NT2/D1 (cell line): Measurements from ENCODE around the gene APPL2.

Source experiments
- SUZ12 ChIP-seq: IDR thresholded peaks from 2 replicates; pipeline ENCODE4 v1.6.1; 2011; ENCODE audit not compliant: insufficient read length, insufficient read depth; ENCODE audit errors: extremely low read depth
- YY1 ChIP-seq: IDR thresholded peaks from 2 replicates; pipeline ENCODE4 v1.6.1; 2011; ENCODE audit not compliant: insufficient read length, insufficient read depth
- ZNF274 ChIP-seq: IDR thresholded peaks from 2 replicates; pipeline ENCODE4 v1.6.1; 2011; ENCODE audit warnings: mild to moderate bottlenecking, low read depth, low read length

GRCh38 chr12:105231396-105231795 is 4.6 kb downstream of the APPL2 start:
- TF ChIP-seq SUZ12 (no peak), ZNF274 (no peak), YY1 (no peak)
